IMR-90 (cell line): ENCODE measurements around the gene GPAM. TPM values are rescaled to one million over a fixed set of nuclear protein-coding genes. Genes with fewer than 3 reads are reported as not detected.

Experiments
- ATAC-seq: fragments of 200-7000 bp; cut with Tn5 transposase; 2 replicates; pipeline ENCODE4 v1.9.1; 2020; ENCODE audit warnings: low read depth, mild to moderate bottlenecking, moderate library complexity
- BruUV-seq: library from RNA; stranded (reverse); fragments of 400-500 nt; replicated peaks from 2 replicates; lab custom pipeline; 2021; lab: Mats Ljungman, UMichigan
- CTCF ChIA-PET: fragments of 300-600 bp; formaldehyde crosslinking; extraction: SDS; loops from one replicate; lab custom pipeline; 2021; ENCODE audit warnings: antibody characterized with exemption; lab: Yijun Ruan, JAX
- POLR2A ChIA-PET: fragments of 300-600 bp; sonication (Branson Sonifier 250); formaldehyde crosslinking; loops from one replicate; lab custom pipeline; 2022; ENCODE audit warnings: antibody characterized with exemption; ENCODE audit not compliant: unreplicated experiment; lab: Charles Lee
- DNase-seq: peaks from one replicate; pipeline ENCODE4 v3.0.0; 2013
- H2AFZ ChIP-seq: replicated peaks from 2 replicates; pipeline ENCODE3; 2013; ENCODE audit warnings: low read length, mild to moderate bottlenecking; ENCODE audit not compliant: poor library complexity
- H2AK5ac ChIP-seq: 2 replicates; pipeline ENCODE4 v1.6.1; 2013; ENCODE audit warnings: low read depth, low read length, inconsistent platforms
- H2AK9ac ChIP-seq: replicated peaks from 2 replicates; pipeline ENCODE3; 2013; ENCODE audit warnings: mild to moderate bottlenecking, low read depth, low read length, moderate library complexity; ENCODE audit not compliant: poor library complexity
- H2BK120ac ChIP-seq: 2 replicates; pipeline ENCODE4 v1.6.1; 2013; ENCODE audit warnings: low read depth, low read length, inconsistent platforms
- H2BK15ac ChIP-seq: 3 replicates; pipeline ENCODE4 v1.6.1; 2013; ENCODE audit warnings: low read depth, low read length, inconsistent platforms
- H2BK20ac ChIP-seq: 2 replicates; pipeline ENCODE4 v1.6.1; 2013; ENCODE audit warnings: low read depth, mild to moderate bottlenecking, inconsistent platforms, low read length, moderate library complexity
- H2BK5ac ChIP-seq: 2 replicates; pipeline ENCODE4 v1.6.1; 2013; ENCODE audit warnings: mild to moderate bottlenecking, low read depth, low read length, inconsistent platforms; ENCODE audit not compliant: poor library complexity, severe bottlenecking
- H3K14ac ChIP-seq: replicated peaks from 2 replicates; pipeline ENCODE4 v1.6.1; 2013; ENCODE audit warnings: low read depth, low read length, inconsistent platforms
- H3K18ac ChIP-seq: 2 replicates; pipeline ENCODE4 v1.6.1; 2013; ENCODE audit warnings: low read depth, low read length, control low read depth
- H3K23ac ChIP-seq: 2 replicates; pipeline ENCODE4 v1.6.1; 2013; ENCODE audit warnings: low read depth, low read length, inconsistent platforms
- H3K27ac ChIP-seq: 2 replicates; pipeline ENCODE4 v1.5.1; 2013; ENCODE audit warnings: mild to moderate bottlenecking, control low read depth, low read length; ENCODE audit not compliant: insufficient read depth
- H3K27me3 ChIP-seq: 2 replicates; pipeline ENCODE4 v1.6.1; 2013; ENCODE audit warnings: low read length; ENCODE audit not compliant: control insufficient read depth, insufficient read depth
- H3K36me3 ChIP-seq: 2 replicates; pipeline ENCODE4 v1.6.1; 2013; ENCODE audit warnings: low read length, mixed read lengths; ENCODE audit not compliant: control insufficient read depth, insufficient read depth
- H3K4ac ChIP-seq: 2 replicates; pipeline ENCODE4 v1.6.1; 2013; ENCODE audit warnings: low read depth, low read length, inconsistent platforms
- H3K4me1 ChIP-seq: 2 replicates; pipeline ENCODE4 v1.6.1; 2013; ENCODE audit warnings: low read length, mixed read lengths; ENCODE audit not compliant: control insufficient read depth, insufficient read depth
- H3K4me2 ChIP-seq: 2 replicates; pipeline ENCODE4 v1.6.1; 2013; ENCODE audit warnings: low read depth, mild to moderate bottlenecking, control low read depth, low read length, moderate library complexity
- H3K4me3 ChIP-seq: 2 replicates; pipeline ENCODE4 v1.5.1; 2013; ENCODE audit warnings: low read depth, mild to moderate bottlenecking, control low read depth, low read length, moderate library complexity; ENCODE audit not compliant: insufficient read depth
- H3K56ac ChIP-seq: 2 replicates; pipeline ENCODE4 v1.6.1; 2013; ENCODE audit warnings: low read length, inconsistent platforms; ENCODE audit not compliant: insufficient read depth; ENCODE audit errors: extremely low read depth
- H3K79me1 ChIP-seq, 2 experiments: 2 replicates each; pipeline ENCODE4 v1.6.1; 2013; ENCODE audit warnings: low read length in 2 of 2, inconsistent platforms in 1 of 2, low read depth in 1 of 2
- H3K9ac ChIP-seq: 2 replicates; pipeline ENCODE4 v1.6.1; 2013; ENCODE audit warnings: low read depth, low read length, control low read depth
- H3K9me1 ChIP-seq: 2 replicates; pipeline ENCODE4 v1.6.1; 2013; ENCODE audit warnings: low read length, inconsistent platforms; ENCODE audit not compliant: insufficient read depth
- H3K9me3 ChIP-seq: 2 replicates; pipeline ENCODE4 v1.6.1; 2013; ENCODE audit warnings: low read length; ENCODE audit not compliant: control insufficient read depth, insufficient read depth
- H4K20me1 ChIP-seq: 2 replicates; pipeline ENCODE4 v1.6.1; 2013; ENCODE audit warnings: low read length, inconsistent platforms; ENCODE audit not compliant: insufficient read depth
- H4K5ac ChIP-seq: 2 replicates; pipeline ENCODE4 v1.6.1; 2013; ENCODE audit warnings: mild to moderate bottlenecking, low read depth, low read length, control low read depth
- H4K8ac ChIP-seq, 2 experiments: 2 replicates each; pipeline ENCODE4 v1.6.1; 2013; ENCODE audit warnings: low read depth in 2 of 2, low read length in 2 of 2, control low read depth in 1 of 2, inconsistent platforms in 1 of 2
- H4K91ac ChIP-seq: 2 replicates; pipeline ENCODE4 v1.6.1; 2013; ENCODE audit warnings: low read depth, low read length, inconsistent platforms; ENCODE audit not compliant: insufficient read depth
- BHLHE40 ChIP-seq: fragments of 150-350 bp; IDR thresholded peaks from 2 replicates; pipeline ENCODE4 v1.6.1; 2016; ENCODE audit warnings: mild to moderate bottlenecking, low read depth, low read length
- CEBPB ChIP-seq: IDR thresholded peaks from 2 replicates; pipeline ENCODE4 v1.6.1; 2012; ENCODE audit warnings: low read depth, low read length, improper control_type of control experiment
- CHD1 ChIP-seq: IDR thresholded peaks from 2 replicates; pipeline ENCODE4 v1.6.1; 2012; ENCODE audit warnings: low read depth, low read length, improper control_type of control experiment
- FOS ChIP-seq: fragments of 150-350 bp; IDR thresholded peaks from 2 replicates; pipeline ENCODE4 v1.6.1; 2016; ENCODE audit warnings: low read depth, low read length
- MAFK ChIP-seq: IDR thresholded peaks from 2 replicates; pipeline ENCODE4 v1.6.1; 2012; ENCODE audit warnings: low read depth, low read length, improper control_type of control experiment
- MAZ ChIP-seq: IDR thresholded peaks from 2 replicates; pipeline ENCODE4 v1.6.1; 2012; ENCODE audit warnings: low read depth, mild to moderate bottlenecking, low read length, improper control_type of control experiment, moderate library complexity, borderline replicate concordance
- MXI1 ChIP-seq: IDR thresholded peaks from 2 replicates; pipeline ENCODE4 v1.6.1; 2012; ENCODE audit warnings: low read depth, mild to moderate bottlenecking, low read length, moderate library complexity, borderline replicate concordance
- NFE2L2 ChIP-seq: fragments of 150-350 bp; IDR thresholded peaks from 2 replicates; pipeline ENCODE4 v1.6.1; 2016; ENCODE audit warnings: low read depth, mild to moderate bottlenecking, low read length
- POLR2A ChIP-seq: IDR thresholded peaks from 2 replicates; pipeline ENCODE4 v1.6.1; 2012; ENCODE audit warnings: mild to moderate bottlenecking, low read depth, low read length
- RCOR1 ChIP-seq: IDR thresholded peaks from 2 replicates; pipeline ENCODE4 v1.6.1; 2012; ENCODE audit warnings: mild to moderate bottlenecking, low read length, improper control_type of control experiment; ENCODE audit not compliant: insufficient replicate concordance
- RFX5 ChIP-seq: IDR thresholded peaks from 2 replicates; pipeline ENCODE4 v1.8.0; 2012; ENCODE audit warnings: low read depth, mild to moderate bottlenecking, low read length, moderate library complexity
- SMC3 ChIP-seq: fragments of 150-350 bp; IDR thresholded peaks from 2 replicates; pipeline ENCODE4 v1.6.1; 2016; ENCODE audit warnings: low read depth, mild to moderate bottlenecking, antibody characterized with exemption, low read length, moderate library complexity
- WGBS, 2 experiments: methylation state at CpG; one replicate each; pipeline versions ENCODE4 v1.1.5 to v1.1.7; 2013; ENCODE audit warnings: missing lambda C conversion rate in 2 of 2; ENCODE audit not compliant: insufficient read length in 1 of 2; ENCODE audit errors: extremely low coverage in 2 of 2; 5-methylcytosine and 5-hydroxymethylcytosine counted together
- dilution Hi-C: fragments of 300-500 bp; cut with HindIII; formaldehyde crosslinking; loops from one replicate; pipeline ENCODE4 v1.14.3; 2018; ENCODE audit warnings: low sequenced_read_pairs; ENCODE audit not compliant: unreplicated experiment
- in situ Hi-C: fragments of 300-500 bp; cut with MboI; formaldehyde crosslinking; loops from 3 replicates; pipeline ENCODE4 v1.14.3; 2019; ENCODE audit warnings: low sequenced_read_pairs, inconsistent platforms, mixed read lengths
- intact Hi-C: fragments of 100-400 bp; cut with micrococcal nuclease; formaldehyde crosslinking; loops from 2 replicates; pipeline ENCODE4 v1.10.0; 2022
- polyA plus RNA-seq, 3 experiments: library from polyadenylated mRNA; depleted of rRNA; stranded (reverse); fragments of >200 nt; gene quantifications; 2 replicates each; pipeline ENCODE4 v1.2.3, GENCODE V29; 2012; ENCODE audit warnings: low replicate concordance in 1 of 3
- total RNA-seq: library from RNA; depleted of rRNA; stranded (reverse); fragments of >200 nt; gene quantifications from 2 replicates; pipeline ENCODE4 v1.2.3, GENCODE V29; 2012
- TF ChIP-seq, protein P1 (sequence below): conservative IDR thresholded peaks from 2 replicates; pipeline ENCODE4 v1.5.1; 2012; ENCODE audit warnings: mild to moderate bottlenecking, low read depth, low read length, improper control_type of control experiment
- TF ChIP-seq, protein P2 (sequence below): fragments of 150-350 bp; IDR thresholded peaks from 2 replicates; pipeline ENCODE4 v1.6.1; 2017; ENCODE audit warnings: mild to moderate bottlenecking, antibody characterized with exemption, low read length, low read depth
- TF ChIP-seq, protein P3 (sequence below): fragments of 150-350 bp; IDR thresholded peaks from 2 replicates; pipeline ENCODE4 v1.6.1; 2016; ENCODE audit warnings: low read depth, mild to moderate bottlenecking, low read length, moderate library complexity, borderline replicate concordance

The GPAM gene
- total and polyA plus RNA-seq, 2 of the 4 experiments (the other 2 are of a cell fraction), result 3.5 to 11.5 TPM

DNA sequence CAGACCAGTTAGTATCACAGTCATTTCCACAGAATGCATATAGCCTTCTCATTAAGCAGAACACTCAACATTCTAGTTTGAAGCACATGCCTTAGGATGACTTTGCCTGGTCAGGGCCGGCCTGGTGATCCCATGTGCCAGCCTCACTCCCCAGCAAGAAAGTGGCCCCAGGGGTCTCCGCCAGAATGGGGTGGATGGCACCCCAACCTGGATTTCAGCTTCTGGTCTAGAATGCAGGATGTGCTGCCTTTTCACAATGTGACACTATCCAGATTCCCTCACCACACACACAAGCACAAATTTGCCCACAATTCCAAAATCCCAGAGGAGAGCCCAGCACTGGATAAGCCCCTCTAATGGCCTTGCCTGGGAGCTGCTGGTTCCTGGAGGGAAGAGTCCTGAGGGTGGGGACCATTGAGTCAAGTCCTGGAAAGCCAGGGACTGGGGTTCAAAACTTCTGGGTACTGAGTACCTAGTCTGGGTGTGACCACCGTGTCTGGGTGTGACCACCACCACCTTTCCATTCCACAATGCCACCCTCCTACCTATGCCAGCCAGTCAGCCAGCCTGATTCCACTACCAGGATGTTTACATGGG lies 41.5 kb upstream of the GPAM start:
- Histone ChIP-seq H3K4ac (no peak overlapping the region), H2BK15ac (no peak overlapping the region), H3K9me3 (peaks cover 2% of the 10 kb centered on the region; the same call in 1 of the 2 replicates), H4K20me1 (no peaks in the 10 kb centered on the region), H3K27me3 (no peaks in the 10 kb centered on the region), H3K23ac (no peak overlapping the region), H4K8ac (no peak overlapping the region), H2AK5ac (no peak overlapping the region), H2BK5ac (no peak overlapping the region), H4K5ac (no peak overlapping the region), H3K4me1 (no peaks in the 10 kb centered on the region), H2AFZ (no peak overlapping the region), H3K4me2 (no peak overlapping the region), H3K14ac (no peak overlapping the region), H3K18ac (no peak overlapping the region), H3K27ac (no peak overlapping the region), H3K36me3 (no peaks in the 10 kb centered on the region), H2AK9ac (no peak overlapping the region), H3K56ac (no peak overlapping the region), H3K9me1 (no peaks in the 10 kb centered on the region), H3K9ac (no peak overlapping the region), H2BK20ac (no peak overlapping the region), H3K4me3 (no peak overlapping the region), H4K91ac (no peak overlapping the region), H2BK120ac (no peak overlapping the region), H3K79me1 (no peaks in the 10 kb centered on the region)
- no peak for ATAC-seq
- WGBS, 2 experiments, result no CpG with 5 or more reads among the region's 3 CpGs
- CTCF ChIA-PET, result no interaction called here
- intact Hi-C loops, result no loop called here
- no peak for TF ChIP-seq RCOR1
- no peak for TF ChIP-seq NFE2L2
- TF ChIP-seq, protein P1, sequence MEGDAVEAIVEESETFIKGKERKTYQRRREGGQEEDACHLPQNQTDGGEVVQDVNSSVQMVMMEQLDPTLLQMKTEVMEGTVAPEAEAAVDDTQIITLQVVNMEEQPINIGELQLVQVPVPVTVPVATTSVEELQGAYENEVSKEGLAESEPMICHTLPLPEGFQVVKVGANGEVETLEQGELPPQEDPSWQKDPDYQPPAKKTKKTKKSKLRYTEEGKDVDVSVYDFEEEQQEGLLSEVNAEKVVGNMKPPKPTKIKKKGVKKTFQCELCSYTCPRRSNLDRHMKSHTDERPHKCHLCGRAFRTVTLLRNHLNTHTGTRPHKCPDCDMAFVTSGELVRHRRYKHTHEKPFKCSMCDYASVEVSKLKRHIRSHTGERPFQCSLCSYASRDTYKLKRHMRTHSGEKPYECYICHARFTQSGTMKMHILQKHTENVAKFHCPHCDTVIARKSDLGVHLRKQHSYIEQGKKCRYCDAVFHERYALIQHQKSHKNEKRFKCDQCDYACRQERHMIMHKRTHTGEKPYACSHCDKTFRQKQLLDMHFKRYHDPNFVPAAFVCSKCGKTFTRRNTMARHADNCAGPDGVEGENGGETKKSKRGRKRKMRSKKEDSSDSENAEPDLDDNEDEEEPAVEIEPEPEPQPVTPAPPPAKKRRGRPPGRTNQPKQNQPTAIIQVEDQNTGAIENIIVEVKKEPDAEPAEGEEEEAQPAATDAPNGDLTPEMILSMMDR, result no peak
- TF ChIP-seq FOS, result no peak
- no peak for TF ChIP-seq CHD1
- no peak for TF ChIP-seq SMC3
- no peak for TF ChIP-seq BHLHE40
- TF ChIP-seq CEBPB, result no peak
- TF ChIP-seq, protein P2, sequence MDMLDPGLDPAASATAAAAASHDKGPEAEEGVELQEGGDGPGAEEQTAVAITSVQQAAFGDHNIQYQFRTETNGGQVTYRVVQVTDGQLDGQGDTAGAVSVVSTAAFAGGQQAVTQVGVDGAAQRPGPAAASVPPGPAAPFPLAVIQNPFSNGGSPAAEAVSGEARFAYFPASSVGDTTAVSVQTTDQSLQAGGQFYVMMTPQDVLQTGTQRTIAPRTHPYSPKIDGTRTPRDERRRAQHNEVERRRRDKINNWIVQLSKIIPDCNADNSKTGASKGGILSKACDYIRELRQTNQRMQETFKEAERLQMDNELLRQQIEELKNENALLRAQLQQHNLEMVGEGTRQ, result no peak
- no peak for TF ChIP-seq POLR2A
- no peak for TF ChIP-seq RFX5
- TF ChIP-seq, protein P3, sequence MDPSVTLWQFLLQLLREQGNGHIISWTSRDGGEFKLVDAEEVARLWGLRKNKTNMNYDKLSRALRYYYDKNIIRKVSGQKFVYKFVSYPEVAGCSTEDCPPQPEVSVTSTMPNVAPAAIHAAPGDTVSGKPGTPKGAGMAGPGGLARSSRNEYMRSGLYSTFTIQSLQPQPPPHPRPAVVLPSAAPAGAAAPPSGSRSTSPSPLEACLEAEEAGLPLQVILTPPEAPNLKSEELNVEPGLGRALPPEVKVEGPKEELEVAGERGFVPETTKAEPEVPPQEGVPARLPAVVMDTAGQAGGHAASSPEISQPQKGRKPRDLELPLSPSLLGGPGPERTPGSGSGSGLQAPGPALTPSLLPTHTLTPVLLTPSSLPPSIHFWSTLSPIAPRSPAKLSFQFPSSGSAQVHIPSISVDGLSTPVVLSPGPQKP, result no peak
- TF ChIP-seq MAZ, result no peak
- TF ChIP-seq MXI1, result no peak
- no peak for TF ChIP-seq MAFK
- BruUV-seq, result no TSS peak
- no peak for DNase-seq
- in situ Hi-C loops, result no loop called here
- dilution Hi-C loops, result no loop called here
- POLR2A ChIA-PET, result no interaction called here
